Stimulated activated CD8-positive, alpha-beta memory T cell treated with anti-CD3 and anti-CD28 coated beads, Interleukin-7, amount 100 ng/mL, for 4 hours (primary cell): ENCODE results near the gene LAMC3.

Experiments used
- DNase-seq, 2 donors: peaks; one replicate each; pipeline ENCODE4 v3.0.0-alpha.2; 2020; ENCODE audit warnings: low read depth in 2 of 2

LAMC3 gene

GRCh38 chr9:130977811-130978221 is 31.2 kb upstream of the LAMC3 start:
- DNase-seq: no peak

- no peak for DNase-seq
Observed at GRCh38 chr9:130979591-130980385, 29.2 kb upstream of the LAMC3 start.

DNA sequence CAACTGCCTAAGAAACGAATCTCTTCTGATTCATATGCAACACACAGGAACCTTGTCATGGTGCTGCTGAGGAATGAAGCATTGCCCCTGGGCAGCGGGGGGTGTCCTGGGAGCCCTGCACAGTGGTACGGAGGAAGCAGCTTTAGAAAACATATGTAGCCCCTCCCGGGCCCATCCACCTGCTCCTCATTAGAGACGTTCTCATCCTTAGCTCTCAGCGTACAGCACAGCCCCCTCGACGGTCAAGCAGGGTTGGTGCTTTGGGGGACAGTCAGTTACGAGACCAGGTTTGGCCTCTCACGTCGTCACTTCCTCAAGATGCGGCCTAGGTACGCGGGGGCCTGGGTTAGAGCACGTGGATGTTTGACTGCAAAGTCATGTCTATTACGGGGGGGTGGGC is 28.4 kb upstream of the LAMC3 start:
- no peak for DNase-seq

GRCh38 chr9:130981002-130981755 is 27.8 kb upstream of the LAMC3 start:
- no peak for DNase-seq

- DNase-seq: no peak
Observed at GRCh38 chr9:130981756-130982137, 27.2 kb upstream of the LAMC3 start.

GRCh38 chr9:130982636-130983358 is 26.2 kb upstream of the LAMC3 start:
- no peak for DNase-seq

GRCh38 chr9:130983359-130983670 is 25.7 kb upstream of the LAMC3 start:
- DNase-seq: no peak

- DNase-seq: no peak
Observed at GRCh38 chr9:130983970-130984369, 25.0 kb upstream of the LAMC3 start.

DNA sequence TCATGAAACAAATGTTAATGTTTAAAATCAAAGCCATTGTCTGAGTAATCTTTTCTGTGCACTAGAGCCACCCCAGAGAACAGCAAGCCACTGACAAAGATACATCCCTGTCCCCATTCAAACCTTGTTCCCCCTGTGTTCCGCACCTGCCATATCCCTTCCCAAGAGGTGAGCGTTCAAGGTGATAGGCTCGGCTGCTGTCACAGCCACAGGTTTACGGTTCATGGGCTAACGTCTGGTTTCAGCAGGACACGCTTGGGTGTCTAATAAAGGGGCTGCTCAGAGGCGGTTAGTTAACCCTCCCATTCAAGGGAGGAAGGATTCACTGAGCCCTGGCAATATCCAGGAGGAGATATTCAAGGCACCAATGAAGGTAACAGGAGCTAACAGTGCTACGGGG is 24.5 kb upstream of the LAMC3 start:
- no peak for DNase-seq

DNA sequence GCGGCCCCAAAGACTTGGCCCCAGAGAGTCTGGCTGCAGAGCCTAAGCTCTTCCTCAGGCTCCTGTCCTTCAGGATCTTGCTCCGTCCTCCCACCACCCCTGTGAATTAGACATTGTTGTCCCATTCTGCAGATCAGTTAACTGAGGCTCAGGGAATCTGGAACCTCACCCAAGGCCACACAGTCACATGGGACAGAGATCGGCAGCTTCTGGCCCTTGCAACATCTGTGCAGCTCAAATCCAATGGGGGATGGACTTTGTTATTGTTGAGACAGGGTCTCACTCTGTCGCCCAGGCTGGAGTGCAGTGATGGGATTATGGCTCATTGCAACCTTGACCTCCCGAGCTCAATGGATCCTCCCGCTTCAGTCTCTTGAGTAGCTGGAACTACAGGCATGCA is 23.9 kb upstream of the LAMC3 start:
- DNase-seq: no peak

DNA sequence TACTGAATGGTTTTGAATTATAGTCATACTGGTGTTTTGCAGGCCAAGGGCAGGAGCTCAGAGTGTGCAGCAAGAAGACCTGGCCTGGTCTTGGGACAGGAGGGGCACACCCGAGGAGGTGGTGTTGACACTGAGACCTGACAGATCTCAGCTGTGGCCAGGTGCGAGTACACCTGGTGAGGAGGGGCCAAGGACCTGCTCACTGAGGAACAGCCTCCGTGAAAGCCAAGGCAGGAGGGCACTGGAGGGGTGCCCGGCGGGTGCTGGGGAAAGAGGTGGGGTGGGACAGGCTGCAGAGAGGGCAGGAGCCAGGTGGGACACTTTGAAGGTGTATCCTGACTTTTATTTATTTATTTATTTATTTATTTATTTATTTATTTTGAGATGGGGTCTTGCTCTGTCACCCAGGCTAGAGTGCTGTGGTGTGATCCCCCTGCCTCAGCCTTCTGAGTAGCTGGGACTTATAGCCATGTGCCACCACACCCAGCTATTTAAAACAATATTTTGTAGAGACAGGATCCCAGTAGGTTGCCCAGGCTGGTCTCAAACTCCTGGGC is 23.3 kb upstream of the LAMC3 start:
- no peak for DNase-seq

GRCh38 chr9:130986356-130986965 is 22.5 kb upstream of the LAMC3 start:
- DNase-seq: no peak

DNA sequence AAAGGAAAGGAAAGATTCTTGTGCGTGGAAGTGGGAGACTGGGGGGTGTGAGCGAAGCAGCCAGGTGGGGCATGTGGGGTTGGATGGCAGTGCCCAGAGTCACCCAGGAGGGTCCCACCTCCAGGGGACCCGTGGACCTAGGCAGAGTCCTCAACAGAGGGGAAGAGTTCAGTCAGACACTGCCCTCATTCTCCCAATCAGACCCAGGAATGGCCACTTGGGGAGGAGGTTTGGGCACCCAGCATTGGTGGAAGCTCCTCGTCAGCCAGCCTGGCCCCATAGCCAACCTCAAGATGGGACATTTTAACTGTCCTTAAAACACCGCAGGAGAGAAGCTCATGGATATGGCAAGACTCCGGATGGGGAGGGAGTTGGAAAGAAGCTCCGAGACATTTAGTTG is 21.9 kb upstream of the LAMC3 start:
- no peak for DNase-seq

DNA sequence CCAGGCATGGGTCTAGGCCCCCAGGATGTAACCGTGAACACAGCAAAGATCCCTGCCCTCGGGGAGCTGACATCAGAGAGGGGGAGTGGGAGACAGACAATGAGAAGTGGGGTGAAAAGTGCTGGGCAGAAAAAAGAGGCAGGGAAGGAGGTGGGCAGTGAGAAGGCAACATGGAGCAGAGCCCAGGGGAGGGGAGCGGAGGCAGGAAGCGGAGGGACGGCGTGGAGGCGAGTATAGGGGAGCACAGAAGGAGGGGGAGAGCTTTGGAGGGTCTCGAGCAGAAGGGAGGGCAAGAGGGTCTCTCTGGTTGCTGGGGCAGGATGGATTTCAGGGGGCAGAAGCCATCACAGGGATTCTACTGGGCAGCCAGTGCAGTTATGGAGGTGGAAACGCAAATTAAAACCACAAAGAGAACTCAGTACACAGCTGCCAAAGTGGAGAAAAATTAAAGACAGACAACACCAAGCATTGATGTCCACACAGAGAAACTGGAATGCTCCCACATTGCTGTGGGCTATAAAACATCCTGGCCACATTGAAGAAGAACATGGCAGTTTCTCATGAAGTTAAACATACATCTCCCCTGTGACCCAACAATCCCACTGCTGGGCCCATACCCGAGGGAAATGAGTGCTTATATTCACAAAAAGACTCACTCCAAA is 21.1 kb upstream of the LAMC3 start:
- DNase-seq: no peak

GRCh38 chr9:130988400-130988747 is 20.6 kb upstream of the LAMC3 start:
- no peak for DNase-seq

DNA sequence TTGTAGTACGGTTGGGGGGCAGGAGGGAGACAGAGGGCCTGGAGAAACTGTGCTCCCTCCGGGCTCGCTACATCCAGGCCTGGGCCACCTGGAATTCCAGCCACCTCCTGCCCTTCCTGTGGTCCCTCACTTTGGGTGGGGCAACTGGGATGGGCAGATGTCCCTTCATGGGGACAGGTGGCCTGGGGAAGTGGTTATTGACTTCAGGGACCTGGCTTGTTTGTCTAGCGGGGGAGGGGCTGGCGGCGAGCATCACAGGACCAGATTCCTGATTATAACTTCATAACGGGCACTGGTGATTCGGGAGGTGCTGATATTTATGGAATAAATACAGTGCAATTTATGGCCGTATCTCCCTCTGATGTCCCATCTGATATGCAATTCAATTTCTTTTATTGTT is 20.1 kb upstream of the LAMC3 start:
- no peak for DNase-seq

GRCh38 chr9:130989391-130989790 is 19.6 kb upstream of the LAMC3 start:
- DNase-seq: no peak

- DNase-seq: no peak
Observed at GRCh38 chr9:130989891-130990290, 19.1 kb upstream of the LAMC3 start.

DNA sequence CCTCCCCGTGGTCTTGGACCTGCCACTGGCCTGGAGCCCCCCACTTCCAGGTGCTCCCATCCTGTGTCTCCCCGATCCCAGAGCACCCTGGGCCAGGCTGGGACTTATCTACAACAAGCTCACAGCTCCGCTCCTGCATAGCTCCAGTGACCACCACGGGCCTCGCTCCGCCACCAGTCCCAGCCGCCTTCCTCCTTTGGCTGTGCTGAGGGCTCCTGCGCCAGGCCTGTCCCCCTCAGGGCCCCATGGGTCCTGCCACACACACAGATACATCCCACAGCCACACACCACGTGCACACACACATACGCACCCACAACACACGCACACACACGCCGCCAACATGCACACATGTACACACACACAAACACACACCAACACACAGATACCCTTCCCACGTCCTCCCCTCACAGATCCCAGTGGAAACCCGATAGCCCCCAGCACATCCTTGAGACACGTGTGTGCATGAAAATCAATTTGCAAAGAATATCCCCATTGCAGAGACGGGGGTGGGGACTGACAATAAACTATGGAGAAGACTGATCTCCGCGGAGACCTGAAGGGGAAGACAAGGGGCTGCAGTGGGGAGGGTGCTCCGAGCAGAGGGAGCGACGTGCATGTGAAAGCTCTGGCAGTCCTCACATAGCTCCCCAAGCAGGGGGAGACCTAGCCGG is 18.5 kb upstream of the LAMC3 start:
- DNase-seq: no peak

- no peak for DNase-seq
Observed at GRCh38 chr9:130990978-130991777, 17.8 kb upstream of the LAMC3 start.
